Measurements from ENCODE around the gene SMAD5.

The SMAD5 gene

GRCh38 chr5:136155761-136156160 lies 23.1 kb downstream of the SMAD5 start:
- Histone ChIP-seq H3K4me2 (ENCODE audit: low read length) (no peak overlapping the region), H3K4me3 (ENCODE audit: low read depth, low read length) (no peak overlapping the region), H3K4me1 (peaks cover 13% of the 10 kb centered on the region), H3K9me3 (ENCODE audit: control insufficient read depth, low read length) (no peaks in the 10 kb centered on the region), H3K36me3 (ENCODE audit: control insufficient read depth, insufficient read depth, low read length) (no peaks in the 10 kb centered on the region), H3K9ac (no peak overlapping the region), H2AFZ (no peak overlapping the region), H3K27ac (no peak overlapping the region), H3K27me3 (ENCODE audit: control insufficient read depth, insufficient read depth, low read length) (no peaks in the 10 kb centered on the region), H3K79me2 (peaks cover 36% of the 10 kb centered on the region)
- TF ChIP-seq CTCF (IDR thresholded peaks at IDR 0.05), result no peak

GRCh38 chr5:136157514-136157913 lies 24.9 kb downstream of the SMAD5 start:
- no peak overlapping the region for H3K4me2 ChIP-seq (ENCODE audit: low read length)
- no peak overlapping the region for H3K4me3 ChIP-seq (ENCODE audit: low read depth, low read length)
- H3K36me3 ChIP-seq (ENCODE audit: control insufficient read depth, insufficient read depth, low read length), result no peaks in the 10 kb centered on the region
- H3K9me3 ChIP-seq (ENCODE audit: control insufficient read depth, low read length), result no peaks in the 10 kb centered on the region
- no peaks in the 10 kb centered on the region for H3K27me3 ChIP-seq (ENCODE audit: control insufficient read depth, insufficient read depth, low read length)
- no peak overlapping the region for H3K9ac ChIP-seq
- H3K27ac ChIP-seq, result no peak overlapping the region
- H2AFZ ChIP-seq, result no peak overlapping the region
- H3K4me1 ChIP-seq, result peaks cover 6% of the 10 kb centered on the region
- peaks cover 30% of the 10 kb centered on the region for H3K79me2 ChIP-seq
- no peak for TF ChIP-seq CTCF (IDR thresholded peaks at IDR 0.05)

GRCh38 chr5:136159457-136159856 lies 26.8 kb downstream of the SMAD5 start:
- Histone ChIP-seq H3K79me2 (peaks cover 31% of the 10 kb centered on the region), H3K9ac (no peak overlapping the region), H2AFZ (no peak overlapping the region), H3K4me1 (peaks cover 6% of the 10 kb centered on the region), H3K27ac (no peak overlapping the region), H3K4me3 (ENCODE audit: low read depth, low read length) (no peak overlapping the region), H3K36me3 (ENCODE audit: control insufficient read depth, insufficient read depth, low read length) (no peaks in the 10 kb centered on the region), H3K9me3 (ENCODE audit: control insufficient read depth, low read length) (no peaks in the 10 kb centered on the region), H3K4me2 (ENCODE audit: low read length) (no peak overlapping the region), H3K27me3 (ENCODE audit: control insufficient read depth, insufficient read depth, low read length) (no peaks in the 10 kb centered on the region)
- no peak for TF ChIP-seq CTCF (IDR thresholded peaks at IDR 0.05)

- H3K9ac ChIP-seq, result no peak overlapping the region
- no peak for TF ChIP-seq CTCF (IDR thresholded peaks at IDR 0.05)
- no peak overlapping the region for H3K4me3 ChIP-seq (ENCODE audit: low read depth, low read length)
- no peak overlapping the region for H3K27ac ChIP-seq
- no peaks in the 10 kb centered on the region for H3K27me3 ChIP-seq (ENCODE audit: control insufficient read depth, insufficient read depth, low read length)
- no peak overlapping the region for H3K4me2 ChIP-seq (ENCODE audit: low read length)
- H3K79me2 ChIP-seq, result peaks cover 11% of the 10 kb centered on the region
- H3K4me1 ChIP-seq, result peaks cover 6% of the 10 kb centered on the region
- H3K9me3 ChIP-seq (ENCODE audit: control insufficient read depth, low read length), result no peaks in the 10 kb centered on the region
- no peaks in the 10 kb centered on the region for H3K36me3 ChIP-seq (ENCODE audit: control insufficient read depth, insufficient read depth, low read length)
- no peak overlapping the region for H2AFZ ChIP-seq
Measured at GRCh38 chr5:136162008-136162407, 29.4 kb downstream of the SMAD5 start.

- Histone ChIP-seq H3K4me2 (ENCODE audit: low read length) (no peak overlapping the region), H3K27me3 (ENCODE audit: control insufficient read depth, insufficient read depth, low read length) (no peaks in the 10 kb centered on the region), H3K36me3 (ENCODE audit: control insufficient read depth, insufficient read depth, low read length) (no peaks in the 10 kb centered on the region), H3K9ac (no peak overlapping the region), H3K4me3 (ENCODE audit: low read depth, low read length) (no peak overlapping the region), H3K27ac (no peak overlapping the region), H3K4me1 (peaks cover 6% of the 10 kb centered on the region), H3K9me3 (ENCODE audit: control insufficient read depth, low read length) (no peaks in the 10 kb centered on the region), H3K79me2 (peaks cover 3% of the 10 kb centered on the region), H2AFZ (no peak overlapping the region)
- TF ChIP-seq CTCF (IDR thresholded peaks at IDR 0.05), result no peak
Measured at GRCh38 chr5:136164226-136164625, 31.6 kb downstream of the SMAD5 start.

Measured in parathyroid adenoma (tissue), 2 donors.